ENCODE measurements around the gene RNH1. TPM values are rescaled to one million over a fixed set of nuclear protein-coding genes. Genes with fewer than 3 reads are reported as not detected.

Gene RNH1
- total RNA-seq, 1 donor from 2014 or later, result 151 TPM

DNA sequence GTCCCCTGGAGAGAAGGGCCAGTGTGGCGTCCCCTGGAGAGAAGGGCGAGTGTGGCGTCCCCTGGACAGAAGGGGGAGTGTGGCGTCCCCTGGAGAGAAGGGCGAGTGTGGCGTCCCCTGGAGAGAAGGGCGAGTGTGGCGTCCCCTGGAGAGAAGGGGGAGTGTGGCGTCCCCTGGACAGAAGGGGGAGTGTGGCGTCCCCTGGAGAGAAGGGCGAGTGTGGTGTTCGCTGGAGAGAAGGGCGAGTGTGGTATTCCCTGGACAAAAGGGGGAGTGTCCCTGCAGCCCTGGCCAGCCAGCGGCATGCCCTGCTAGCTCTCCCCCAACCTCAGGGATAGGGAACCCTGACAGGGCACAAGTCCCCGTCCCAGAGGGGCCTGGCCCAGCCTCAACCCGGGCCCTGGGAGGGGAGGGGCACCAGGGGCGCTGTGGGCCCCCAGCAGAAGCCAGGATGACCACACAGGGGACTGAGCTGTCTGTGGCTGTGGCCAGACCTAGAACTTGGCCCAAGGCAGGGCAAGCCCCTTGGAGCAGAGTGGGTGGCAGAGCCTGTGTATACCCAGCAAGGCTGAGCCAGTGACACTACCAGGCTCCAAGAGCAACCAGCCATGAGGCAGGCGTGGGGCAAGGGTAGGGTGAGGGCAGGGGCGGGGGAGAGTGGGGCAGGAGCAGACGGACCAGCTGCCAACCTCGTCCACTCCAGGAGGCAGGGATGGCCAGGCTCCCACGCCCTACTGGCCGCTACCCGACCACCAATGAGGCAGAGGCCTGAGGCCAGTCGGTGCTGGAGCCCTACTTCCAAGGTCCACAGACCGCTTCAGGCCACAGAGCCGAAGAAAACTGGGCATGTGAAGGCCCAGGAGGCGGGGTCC is 24.2 kb upstream of the RNH1 start:
- Mint-ChIP-seq H3K27ac (ENCODE audit: unreplicated experiment) (no peak overlapping the region), H3K9me3 (ENCODE audit: unreplicated experiment) (no peaks in the 10 kb centered on the region), H3K4me3 (ENCODE audit: unreplicated experiment) (no peak overlapping the region), H3K36me3 (ENCODE audit: unreplicated experiment) (peaks cover 6% of the 10 kb centered on the region), H3K27me3 (ENCODE audit: unreplicated experiment) (no peaks in the 10 kb centered on the region), H3K4me1 (ENCODE audit: unreplicated experiment) (peaks cover 6% of the 10 kb centered on the region)
- DNase-seq (ENCODE audit: extremely low spot score, unreplicated experiment), result no peak
- TF ChIP-seq, protein P1, sequence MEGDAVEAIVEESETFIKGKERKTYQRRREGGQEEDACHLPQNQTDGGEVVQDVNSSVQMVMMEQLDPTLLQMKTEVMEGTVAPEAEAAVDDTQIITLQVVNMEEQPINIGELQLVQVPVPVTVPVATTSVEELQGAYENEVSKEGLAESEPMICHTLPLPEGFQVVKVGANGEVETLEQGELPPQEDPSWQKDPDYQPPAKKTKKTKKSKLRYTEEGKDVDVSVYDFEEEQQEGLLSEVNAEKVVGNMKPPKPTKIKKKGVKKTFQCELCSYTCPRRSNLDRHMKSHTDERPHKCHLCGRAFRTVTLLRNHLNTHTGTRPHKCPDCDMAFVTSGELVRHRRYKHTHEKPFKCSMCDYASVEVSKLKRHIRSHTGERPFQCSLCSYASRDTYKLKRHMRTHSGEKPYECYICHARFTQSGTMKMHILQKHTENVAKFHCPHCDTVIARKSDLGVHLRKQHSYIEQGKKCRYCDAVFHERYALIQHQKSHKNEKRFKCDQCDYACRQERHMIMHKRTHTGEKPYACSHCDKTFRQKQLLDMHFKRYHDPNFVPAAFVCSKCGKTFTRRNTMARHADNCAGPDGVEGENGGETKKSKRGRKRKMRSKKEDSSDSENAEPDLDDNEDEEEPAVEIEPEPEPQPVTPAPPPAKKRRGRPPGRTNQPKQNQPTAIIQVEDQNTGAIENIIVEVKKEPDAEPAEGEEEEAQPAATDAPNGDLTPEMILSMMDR (IDR thresholded peaks at IDR 0.05), result no peak

DNA sequence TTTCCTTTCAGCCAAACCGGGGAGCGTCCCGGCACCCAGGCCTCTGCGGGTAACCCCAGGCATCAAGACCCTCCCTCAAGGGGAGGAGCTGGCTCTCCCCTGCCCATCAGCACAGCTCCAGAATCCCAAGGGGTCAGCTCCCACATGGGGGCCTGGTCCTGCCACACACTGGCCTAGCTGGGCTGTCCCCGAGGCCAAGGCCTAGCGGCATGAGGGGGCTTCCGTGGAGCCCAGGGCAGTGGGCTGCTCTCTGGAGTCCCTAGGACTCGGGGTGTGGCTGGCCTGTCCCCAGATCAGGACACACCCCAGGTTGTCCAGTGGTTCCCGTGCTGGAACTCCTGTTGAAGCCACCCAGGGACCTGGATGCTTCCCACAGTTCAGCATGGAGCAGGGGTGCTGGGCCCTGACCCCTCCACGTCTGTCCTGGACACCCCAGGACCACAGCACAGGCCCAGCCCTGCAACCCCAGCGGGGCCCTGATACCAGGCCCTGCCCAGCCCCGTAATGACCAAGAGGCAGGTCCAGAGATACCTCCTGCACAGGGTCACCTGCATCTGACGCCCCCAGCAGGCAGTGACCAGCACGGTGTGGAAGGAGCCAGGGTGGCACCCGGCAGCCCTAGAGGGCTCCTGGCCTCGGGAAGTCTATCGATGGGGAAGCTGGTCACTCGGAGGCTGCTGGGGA is 22.8 kb upstream of the RNH1 start:
- peaks cover 6% of the 10 kb centered on the region for H3K36me3 Mint-ChIP-seq (ENCODE audit: unreplicated experiment)
- no peaks in the 10 kb centered on the region for H3K9me3 Mint-ChIP-seq (ENCODE audit: unreplicated experiment)
- H3K4me3 Mint-ChIP-seq (ENCODE audit: unreplicated experiment), result no peak overlapping the region
- no peaks in the 10 kb centered on the region for H3K27me3 Mint-ChIP-seq (ENCODE audit: unreplicated experiment)
- H3K4me1 Mint-ChIP-seq (ENCODE audit: unreplicated experiment), result peaks cover 4% of the 10 kb centered on the region
- no peak overlapping the region for H3K27ac Mint-ChIP-seq (ENCODE audit: unreplicated experiment)
- no peak for DNase-seq (ENCODE audit: extremely low spot score, unreplicated experiment)
- TF ChIP-seq, protein P1 (IDR thresholded peaks at IDR 0.05), result no peak

DNA sequence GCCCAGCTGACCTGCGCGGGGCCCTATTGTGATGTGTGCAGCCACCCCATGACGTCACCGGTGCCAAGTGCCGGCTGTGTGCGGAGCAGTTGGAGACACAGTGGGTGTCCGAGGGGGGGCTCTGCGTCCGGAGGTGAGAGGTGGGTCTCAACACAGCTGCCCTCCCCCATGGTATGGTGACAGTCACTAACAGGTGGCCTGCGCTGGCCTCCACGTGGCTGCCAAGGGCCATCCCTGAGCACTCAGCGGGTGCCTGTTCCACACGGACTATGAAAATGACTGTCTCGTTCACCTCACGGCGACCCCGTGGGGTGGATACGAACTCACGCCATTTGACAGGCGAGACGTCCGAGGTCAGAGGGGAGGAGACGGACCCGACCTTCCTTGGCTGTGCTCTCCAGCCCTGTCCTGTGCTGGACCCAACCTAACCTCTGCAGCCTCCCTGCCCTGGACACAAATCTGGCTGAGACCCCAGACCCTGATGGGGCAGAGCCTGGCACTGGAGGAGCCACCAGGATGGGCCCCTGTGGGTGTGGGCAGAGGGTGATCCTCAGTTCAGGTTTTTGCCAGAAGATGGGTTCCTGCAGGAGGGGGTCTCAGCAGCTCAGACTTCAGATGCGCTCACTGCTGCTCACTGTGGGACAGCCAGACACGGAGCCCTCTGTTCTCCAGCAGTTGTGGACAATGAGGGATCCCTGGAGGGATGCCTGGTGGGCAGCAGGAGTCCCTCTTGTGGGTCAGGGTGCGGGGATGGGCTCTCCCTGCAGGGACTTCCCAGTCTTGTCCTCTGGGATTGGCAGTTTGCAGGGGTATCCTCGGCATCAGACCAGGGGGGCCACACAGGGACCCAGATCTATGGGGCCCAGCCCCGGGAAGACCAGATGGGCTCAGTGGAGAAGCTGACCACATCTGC is 22.0 kb upstream of the RNH1 start:
- Mint-ChIP-seq H3K27ac (ENCODE audit: unreplicated experiment) (no peak overlapping the region), H3K4me3 (ENCODE audit: unreplicated experiment) (no peak overlapping the region), H3K36me3 (ENCODE audit: unreplicated experiment) (peaks cover 6% of the 10 kb centered on the region), H3K9me3 (ENCODE audit: unreplicated experiment) (no peaks in the 10 kb centered on the region), H3K27me3 (ENCODE audit: unreplicated experiment) (no peaks in the 10 kb centered on the region), H3K4me1 (ENCODE audit: unreplicated experiment) (peaks cover 3% of the 10 kb centered on the region)
- TF ChIP-seq, protein P1 (IDR thresholded peaks at IDR 0.05), result no peak
- DNase-seq (ENCODE audit: extremely low spot score, unreplicated experiment), result no peak

DNA sequence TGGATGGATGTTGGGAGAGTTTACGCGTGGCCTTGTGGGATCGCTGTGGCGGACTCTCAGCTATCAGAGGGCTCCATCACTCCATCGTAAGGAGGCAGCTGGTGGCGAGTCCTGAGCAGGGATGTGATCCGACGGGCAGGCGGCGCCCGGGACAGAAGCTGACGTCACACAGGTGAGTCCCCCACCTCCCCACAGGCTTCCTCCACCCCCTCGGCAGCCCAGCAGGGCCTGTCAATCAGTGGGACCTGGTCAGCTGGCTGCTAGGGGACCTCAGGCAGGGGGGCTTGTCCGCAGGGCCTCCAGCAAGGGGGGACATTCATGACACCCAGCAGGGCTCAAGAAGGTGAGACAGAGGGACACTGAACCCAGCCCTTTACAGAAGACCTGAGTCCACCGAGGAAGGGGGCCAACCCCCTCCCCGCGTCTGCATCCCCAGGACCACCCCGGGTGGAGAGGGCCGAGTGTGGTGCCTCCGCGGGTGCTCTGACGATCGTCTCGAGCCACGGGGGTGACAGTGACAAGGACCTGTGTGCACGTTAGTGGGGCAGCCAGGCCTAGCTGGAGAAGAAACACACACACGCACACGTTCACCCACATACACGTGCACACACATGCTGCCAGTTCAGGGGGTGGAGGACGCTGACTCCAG is 21.2 kb upstream of the RNH1 start:
- no peaks in the 10 kb centered on the region for H3K4me1 Mint-ChIP-seq (ENCODE audit: unreplicated experiment)
- no peaks in the 10 kb centered on the region for H3K27me3 Mint-ChIP-seq (ENCODE audit: unreplicated experiment)
- peaks cover 6% of the 10 kb centered on the region for H3K36me3 Mint-ChIP-seq (ENCODE audit: unreplicated experiment)
- no peak overlapping the region for H3K27ac Mint-ChIP-seq (ENCODE audit: unreplicated experiment)
- DNase-seq (ENCODE audit: extremely low spot score, unreplicated experiment), result no peak
- H3K9me3 Mint-ChIP-seq (ENCODE audit: unreplicated experiment), result no peaks in the 10 kb centered on the region
- H3K4me3 Mint-ChIP-seq (ENCODE audit: unreplicated experiment), result no peak overlapping the region
- TF ChIP-seq, protein P1 (IDR thresholded peaks at IDR 0.05), result no peak
